Parathyroid adenoma (tissue), 2 donors: Measurements from ENCODE around the gene KRT16.
"Not testable (repeated sequence)": the region's sequence is repeated elsewhere in the genome, so short reads cannot be mapped to it uniquely, and the experiment has no call there.

Experiments used
- H2AFZ ChIP-seq: fragments of 300-600 bp; sonication (generic); one replicate; pipeline ENCODE4 v1.7.0; 2017; ENCODE audit warnings: antibody characterized with exemption, mild to moderate bottlenecking
- H3K27ac ChIP-seq: fragments of 300-600 bp; sonication (generic); one replicate; pipeline ENCODE4 v1.7.0; 2017
- H3K27me3 ChIP-seq: fragments of 300-600 bp; sonication (generic); one replicate; pipeline ENCODE4 v1.7.0; 2017; ENCODE audit warnings: low read length; ENCODE audit not compliant: control insufficient read depth, insufficient read depth
- H3K36me3 ChIP-seq: fragments of 300-600 bp; sonication (generic); one replicate; pipeline ENCODE4 v1.7.0; 2017; ENCODE audit warnings: low read length; ENCODE audit not compliant: control insufficient read depth, insufficient read depth
- H3K4me1 ChIP-seq: fragments of 300-600 bp; sonication (generic); one replicate; pipeline ENCODE4 v1.7.0; 2017; ENCODE audit warnings: control low read depth
- H3K4me2 ChIP-seq: fragments of 300-600 bp; sonication (generic); one replicate; pipeline ENCODE4 v1.7.0; 2017; ENCODE audit warnings: low read length
- H3K4me3 ChIP-seq: fragments of 300-600 bp; sonication (generic); one replicate; pipeline ENCODE4 v1.7.0; 2017; ENCODE audit warnings: low read depth, low read length
- H3K79me2 ChIP-seq: fragments of 300-600 bp; sonication (generic); one replicate; pipeline ENCODE4 v1.7.0; 2017; ENCODE audit warnings: control low read depth
- H3K9ac ChIP-seq: fragments of 300-600 bp; sonication (generic); one replicate; pipeline ENCODE4 v1.7.0; 2017; ENCODE audit warnings: mild to moderate bottlenecking
- H3K9me3 ChIP-seq: fragments of 300-600 bp; sonication (generic); one replicate; pipeline ENCODE4 v1.7.0; 2017; ENCODE audit warnings: low read length; ENCODE audit not compliant: control insufficient read depth
- CTCF ChIP-seq: fragments of 300-600 bp; sonication (generic); IDR thresholded peaks from one replicate; pipeline ENCODE4 v1.7.0; 2017; ENCODE audit warnings: antibody characterized with exemption, mild to moderate bottlenecking
- donor health status: primary hyperparathyroidism.

The KRT16 gene

GRCh38 chr17:41647038-41647813 lies 34.7 kb upstream of the KRT16 start:
- Histone ChIP-seq H3K4me3 (no peak overlapping the region), H3K9ac (no peak overlapping the region), H3K79me2 (no peaks in the 10 kb centered on the region), H3K4me2 (no peak overlapping the region), H3K4me1 (peaks cover 17% of the 10 kb centered on the region), H3K9me3 (no peaks in the 10 kb centered on the region), H2AFZ (peak overlapping the region; percentile 97), H3K27ac (no peak overlapping the region), H3K36me3 (no peaks in the 10 kb centered on the region), H3K27me3 (no peaks in the 10 kb centered on the region)
- no peak for TF ChIP-seq CTCF

- H3K9ac ChIP-seq = no peak overlapping the region
- H2AFZ ChIP-seq = no peak overlapping the region
- H3K27ac ChIP-seq = no peak overlapping the region
These were observed 29.9 kb upstream of the KRT16 start for GRCh38 chr17:41642252-41643156.

GRCh38 chr17:41640596-41640995 lies 28.0 kb upstream of the KRT16 start:
- not testable (repeated sequence) for H3K4me2 ChIP-seq, H3K4me3 ChIP-seq, H3K27ac ChIP-seq, H3K4me1 ChIP-seq, H3K36me3 ChIP-seq, H2AFZ ChIP-seq, H3K79me2 ChIP-seq, H3K27me3 ChIP-seq, H3K9ac ChIP-seq, H3K9me3 ChIP-seq

More at GRCh38 chr17:41642252-41643156, 29.9 kb upstream of the KRT16 start:
- Histone ChIP-seq H3K36me3 (no peaks in the 10 kb centered on the region), H3K9me3 (no peaks in the 10 kb centered on the region), H3K4me1 (no peaks in the 10 kb centered on the region), H3K4me2 (no peak overlapping the region), H3K79me2 (no peaks in the 10 kb centered on the region), H3K4me3 (no peak overlapping the region), H3K27me3 (no peaks in the 10 kb centered on the region)
- TF ChIP-seq CTCF = no peak

DNA sequence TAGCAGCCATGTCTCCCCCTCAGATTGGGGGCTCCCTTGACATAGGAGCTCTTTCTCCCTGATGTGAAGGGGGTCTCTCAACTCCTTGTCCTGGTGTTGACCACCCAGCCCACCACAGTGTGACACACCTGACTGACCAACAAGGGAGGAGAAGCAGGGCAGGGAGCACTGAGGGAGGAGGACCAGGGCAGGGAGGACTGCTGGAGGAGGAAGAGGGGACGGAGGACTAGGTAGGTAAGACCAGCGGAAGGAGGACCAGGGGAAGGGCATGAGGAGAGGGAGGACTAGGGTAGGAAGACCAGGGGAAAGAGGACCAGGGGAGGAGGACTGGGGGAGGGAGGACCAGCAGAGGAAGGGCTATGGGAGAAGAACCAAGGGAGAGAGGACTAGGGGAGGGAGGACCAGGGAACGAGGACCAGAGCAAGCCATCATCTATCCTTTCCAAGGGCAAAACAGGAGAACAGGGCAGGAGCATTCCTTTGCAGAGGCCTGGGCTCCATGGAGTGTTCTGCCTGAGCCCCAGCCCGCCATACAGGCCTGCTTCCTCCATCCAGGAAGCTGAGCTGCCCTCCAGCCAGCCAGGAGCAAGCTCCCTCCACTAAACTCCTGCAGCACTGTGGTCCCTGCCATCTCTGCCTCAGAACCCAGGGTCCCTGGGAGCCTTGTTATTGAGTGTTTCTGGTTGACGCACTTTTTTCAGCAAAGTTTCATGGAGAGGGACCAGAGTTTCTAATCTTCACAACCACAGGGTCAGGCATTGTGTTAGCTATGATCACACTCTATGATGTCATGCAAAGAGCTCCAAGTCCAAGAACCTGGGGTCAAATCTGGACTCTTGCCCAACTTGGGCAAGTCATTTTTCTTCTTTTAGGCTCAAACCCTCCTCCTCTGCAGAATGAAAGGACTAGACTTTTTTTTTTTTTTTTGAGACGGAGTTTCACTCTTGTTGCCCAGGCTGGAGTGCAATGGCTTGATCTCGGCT lies 27.2 kb upstream of the KRT16 start:
- Histone ChIP-seq H3K27me3 (no peaks in the 10 kb centered on the region), H3K4me3 (no peak overlapping the region), H3K27ac (no peak overlapping the region), H3K79me2 (no peaks in the 10 kb centered on the region), H2AFZ (no peak overlapping the region), H3K9ac (no peak overlapping the region), H3K4me2 (no peak overlapping the region), H3K4me1 (no peaks in the 10 kb centered on the region), H3K36me3 (no peaks in the 10 kb centered on the region), H3K9me3 (no peaks in the 10 kb centered on the region)
- TF ChIP-seq CTCF = no peak
